ENCODE results near the gene SOD3.

SOD3 gene

GRCh38 chr4:24794916-24795665, at the start of gene SOD3:
TSS of gene SOD3 (plus strand) at chr4:24795573. CDS start at chr4:24799522, 3,949 bp downstream.
- DNase-seq, result no peak

GRCh38 chr4:24747234-24747975, 48.0 kb upstream of the SOD3 start:
- no peak for DNase-seq

GRCh38 chr4:24748023-24748422, 47.4 kb upstream of the SOD3 start:
- no peak for DNase-seq

GRCh38 chr4:24748758-24749350, 46.5 kb upstream of the SOD3 start:
- DNase-seq, result no peak

GRCh38 chr4:24750106-24750505, 45.3 kb upstream of the SOD3 start:
- DNase-seq, result no peak

GRCh38 chr4:24751926-24752539, 43.3 kb upstream of the SOD3 start:
- no peak for DNase-seq

- no peak for DNase-seq
Observed at GRCh38 chr4:24753519-24753918, 41.9 kb upstream of the SOD3 start.

- no peak for DNase-seq
Observed at GRCh38 chr4:24754571-24754970, 40.8 kb upstream of the SOD3 start.

GRCh38 chr4:24763631-24764297, 31.6 kb upstream of the SOD3 start:
- peak; percentile 58 for DNase-seq

- no peak for DNase-seq
Observed at GRCh38 chr4:24764345-24764744, 31.0 kb upstream of the SOD3 start.

GRCh38 chr4:24765376-24765988, 29.9 kb upstream of the SOD3 start:
- no peak for DNase-seq

GRCh38 chr4:24768006-24768405, 27.4 kb upstream of the SOD3 start:
- no peak for DNase-seq

- DNase-seq, result no peak
Observed at GRCh38 chr4:24768604-24769003, 26.8 kb upstream of the SOD3 start.

- no peak for DNase-seq
Observed at GRCh38 chr4:24769571-24769970, 25.8 kb upstream of the SOD3 start.

GRCh38 chr4:24770032-24770584, 25.3 kb upstream of the SOD3 start:
- DNase-seq, result no peak

- DNase-seq, result no peak
Observed at GRCh38 chr4:24770667-24771066, 24.7 kb upstream of the SOD3 start.

- DNase-seq, result no peak
Observed at GRCh38 chr4:24771241-24771640, 24.1 kb upstream of the SOD3 start.

GRCh38 chr4:24772061-24772705, 23.2 kb upstream of the SOD3 start:
- no peak for DNase-seq

GRCh38 chr4:24772952-24773351, 22.4 kb upstream of the SOD3 start:
- no peak for DNase-seq

GRCh38 chr4:24774452-24774851, 20.9 kb upstream of the SOD3 start:
- DNase-seq, result no peak

GRCh38 chr4:24775032-24775605, 20.3 kb upstream of the SOD3 start:
- no peak for DNase-seq

Measured in DMS79 treated with DMSO at 0.1 percent for 48 hours (cell line).